GM18505 (cell line): Measurements from ENCODE around the gene THSD7A.

Experiments used
- ATAC-seq: cut with Tn5 transposase; IDR thresholded peaks from one replicate; pipeline ENCODE4 v1.9.1; 2021; ENCODE audit not compliant: unreplicated experiment
- POLR2A ChIP-seq: IDR thresholded peaks from 4 replicates; pipeline ENCODE4 v1.6.1; 2011; ENCODE audit warnings: borderline replicate concordance; ENCODE audit not compliant: insufficient read depth, insufficient read length; ENCODE audit errors: extremely low read depth

THSD7A gene

GRCh38 chr7:11607686-11608085 lies 224.3 kb downstream of the THSD7A start:
- no peak for ATAC-seq
- TF ChIP-seq POLR2A = no peak

GRCh38 chr7:11605749-11606148 lies 226.2 kb downstream of the THSD7A start:
- ATAC-seq = no peak
- no peak for TF ChIP-seq POLR2A

- TF ChIP-seq POLR2A = no peak
- ATAC-seq = no peak
Observed at GRCh38 chr7:11604505-11604904, 227.5 kb downstream of the THSD7A start.

- no peak for ATAC-seq
- TF ChIP-seq POLR2A = no peak
Observed at GRCh38 chr7:11601761-11602160, 230.2 kb downstream of the THSD7A start.

GRCh38 chr7:11593322-11593721 lies 238.7 kb downstream of the THSD7A start:
- no peak for TF ChIP-seq POLR2A
- no peak for ATAC-seq

DNA sequence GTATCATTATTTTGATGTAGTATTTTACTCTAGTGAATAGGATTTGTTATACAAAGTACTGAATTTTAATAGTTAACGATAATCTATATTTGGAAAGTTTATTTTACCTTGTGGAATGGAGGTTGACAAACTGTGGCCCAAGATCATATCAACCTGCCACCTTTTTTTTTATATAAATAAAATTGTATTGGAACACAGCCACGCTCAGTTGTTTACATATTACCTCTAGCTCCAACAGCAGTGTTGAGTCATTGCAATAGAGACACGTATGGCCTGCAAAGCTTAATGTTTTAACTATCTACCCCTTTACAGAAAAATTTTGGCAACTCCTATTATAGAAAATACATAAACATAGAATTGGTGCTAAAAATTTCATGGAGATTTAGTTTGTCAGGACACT lies 239.3 kb downstream of the THSD7A start:
- no peak for ATAC-seq
- TF ChIP-seq POLR2A = no peak

DNA sequence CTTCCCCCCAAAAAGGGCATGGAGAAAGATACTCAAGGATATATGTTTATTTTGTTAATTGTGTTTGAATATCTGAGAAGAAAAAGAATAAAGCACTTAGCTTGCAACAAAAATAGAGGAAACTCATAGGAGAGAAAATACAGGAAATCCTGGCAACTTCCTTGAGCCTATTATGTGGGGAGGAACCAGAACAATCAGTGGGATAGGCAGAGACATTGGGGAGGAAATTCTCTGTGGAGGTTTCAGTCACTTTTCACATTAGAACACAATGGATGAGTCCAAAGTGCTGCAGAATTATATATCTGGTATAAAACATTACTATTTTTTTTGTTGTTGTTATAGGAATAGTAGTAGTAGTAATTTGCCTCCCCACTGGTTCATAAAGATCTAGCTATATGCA lies 240.1 kb downstream of the THSD7A start:
- no peak for ATAC-seq
- no peak for TF ChIP-seq POLR2A

DNA sequence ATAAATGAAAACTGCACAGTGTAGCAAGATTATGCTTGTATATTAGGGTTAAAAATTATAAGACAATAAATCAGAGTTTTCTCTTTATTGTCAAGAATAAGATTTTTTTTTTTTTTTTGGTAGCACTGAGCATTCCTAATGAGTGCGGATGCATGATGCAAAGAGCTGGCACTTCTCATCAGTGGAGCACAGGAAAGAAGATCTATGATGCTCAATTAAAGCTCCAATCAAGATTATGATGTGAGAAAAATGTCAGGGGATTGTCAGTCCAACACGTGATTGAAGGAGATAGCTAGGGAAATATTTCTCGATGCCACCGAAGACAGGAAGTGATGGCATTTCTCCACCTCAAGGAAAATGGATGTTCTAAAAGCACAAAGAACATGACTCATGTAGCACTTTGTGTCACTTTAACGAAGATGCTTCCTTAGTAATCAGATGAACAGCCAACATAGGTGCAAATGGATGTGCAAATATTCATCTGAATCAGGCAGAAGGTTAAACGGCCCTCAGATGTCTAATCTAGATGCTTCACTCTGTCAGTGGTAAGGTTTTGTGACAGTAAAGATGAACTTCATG lies 240.9 kb downstream of the THSD7A start:
- ATAC-seq = no peak
- TF ChIP-seq POLR2A = no peak

DNA sequence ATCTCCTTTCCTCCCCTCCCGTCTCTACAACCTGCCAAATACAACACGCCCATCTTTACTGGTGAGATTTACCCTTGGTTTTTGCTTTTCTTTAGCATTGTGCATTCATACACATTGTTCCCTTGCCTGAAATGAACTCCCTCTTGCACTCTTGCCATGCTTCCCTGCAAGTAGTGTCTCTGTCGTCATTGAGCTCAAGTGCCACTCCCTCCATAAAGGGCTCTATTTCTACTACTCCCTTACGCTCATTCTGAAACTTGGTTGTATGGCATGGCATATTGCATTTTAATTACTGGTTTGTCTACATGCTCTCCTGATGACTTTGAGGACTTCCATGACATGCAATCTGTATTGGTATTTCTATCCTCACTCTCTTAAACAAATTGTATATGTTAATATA lies 242.7 kb downstream of the THSD7A start:
- no peak for TF ChIP-seq POLR2A
- ATAC-seq = no peak

DNA sequence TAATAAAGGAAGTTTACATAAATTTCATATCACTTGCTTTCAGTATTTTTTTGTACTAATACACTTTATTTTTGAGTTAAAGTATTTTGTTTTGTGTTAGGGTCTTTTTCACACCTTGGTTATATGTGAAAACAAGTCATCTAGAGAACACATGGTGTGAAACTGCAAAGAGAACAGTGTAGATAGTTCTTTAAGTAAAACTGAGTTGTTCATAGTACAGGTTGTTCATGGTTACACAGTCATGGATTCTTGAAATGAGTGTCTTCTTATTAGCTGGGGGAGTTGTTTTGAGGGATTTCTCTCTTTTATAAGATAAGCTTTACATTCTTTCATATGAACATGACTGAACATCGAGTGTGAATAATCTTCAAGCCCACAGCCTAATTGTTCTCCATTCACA lies 244.2 kb downstream of the THSD7A start:
- no peak for ATAC-seq
- no peak for TF ChIP-seq POLR2A

DNA sequence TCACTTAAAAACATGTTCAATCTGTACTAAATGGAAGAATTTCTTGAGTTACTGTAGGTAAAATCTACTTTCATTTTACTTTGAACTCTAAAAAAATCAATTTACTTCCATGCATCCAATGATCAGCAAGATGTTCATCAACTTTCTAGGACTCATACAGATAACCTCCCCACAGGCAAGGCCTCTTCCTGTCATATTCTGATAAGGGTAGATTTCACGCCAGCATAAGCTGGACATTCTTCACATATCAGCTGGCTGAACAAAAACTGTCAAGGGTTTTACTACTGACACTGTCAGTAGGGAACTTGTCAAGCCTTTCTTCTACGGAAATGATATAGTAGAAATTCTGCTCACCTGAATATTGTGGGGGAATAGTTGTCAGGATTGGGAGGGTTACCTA lies 244.9 kb downstream of the THSD7A start:
- no peak for TF ChIP-seq POLR2A
- ATAC-seq = no peak

GRCh38 chr7:11584406-11585031 lies 247.5 kb downstream of the THSD7A start:
- no peak for TF ChIP-seq POLR2A

GRCh38 chr7:11579141-11579540 lies 252.9 kb downstream of the THSD7A start:
- no peak for TF ChIP-seq POLR2A

More at GRCh38 chr7:11584406-11585031, 247.5 kb downstream of the THSD7A start:
- no peak for ATAC-seq

GRCh38 chr7:11576310-11576709 lies 255.7 kb downstream of the THSD7A start:
- no peak for ATAC-seq
- no peak for TF ChIP-seq POLR2A

More at GRCh38 chr7:11579141-11579540, 252.9 kb downstream of the THSD7A start:
- no peak for ATAC-seq
